Peyer's patch (tissue), 4 donors: ENCODE data around the gene PGR. TPM values are rescaled to one million over a fixed set of nuclear protein-coding genes. Genes with fewer than 3 reads are reported as not detected.

Experiments used
- DNase-seq, 3 donors: peaks; one replicate each; pipeline ENCODE4 v3.0.0-alpha.2; 2017 to 2019
- H3K27ac ChIP-seq, 4 donors: fragments of 200-600 bp; sonication (generic); one replicate each; pipeline ENCODE4 v1.5.1; 2016 to 2019
- H3K27me3 ChIP-seq, 2 donors: fragments of 200-600 bp; sonication (generic); one replicate each; pipeline ENCODE4 v1.5.1; 2019
- H3K36me3 ChIP-seq, 3 donors: fragments of 200-600 bp; sonication (generic); one replicate each; pipeline ENCODE4 v1.5.1; 2016 to 2019
- H3K4me1 ChIP-seq, 4 donors: fragments of 200-600 bp; sonication (generic); one replicate each; pipeline ENCODE4 v1.5.1; 2016 to 2019
- H3K4me3 ChIP-seq, 4 donors: fragments of 200-600 bp; sonication (generic); 1 replicate in 3 of 4; 2 replicates in 1 of 4; pipeline ENCODE4 v1.5.1; 2016 to 2019; ENCODE audit warnings: mild to moderate bottlenecking in 1 of 4
- H3K9me3 ChIP-seq, 4 donors: fragments of 200-600 bp; sonication (generic); one replicate each; pipeline ENCODE4 v1.5.1; 2016 to 2019; ENCODE audit warnings: mild to moderate bottlenecking in 1 of 4
- CTCF ChIP-seq, 6 experiments: fragments of 450-650 bp in 4 of 6; fragments of 200-600 bp in 2 of 6; sonication (generic) in 1 of 6; IDR thresholded peaks; one replicate each; pipeline ENCODE4 v1.5.1; 2017 to 2019; ENCODE audit warnings: antibody characterized with exemption in 6 of 6, mild to moderate bottlenecking in 3 of 6, moderate library complexity in 1 of 6
- POLR2A ChIP-seq, 2 donors: fragments of 450-650 bp; IDR thresholded peaks; one replicate each; pipeline ENCODE4 v1.5.1; 2017; ENCODE audit warnings: antibody characterized with exemption in 2 of 2, mild to moderate bottlenecking in 2 of 2, moderate library complexity in 2 of 2
- total RNA-seq, 4 donors: library from RNA; depleted of rRNA; stranded (reverse); fragments of >200 nt; gene quantifications; one replicate each; pipeline ENCODE4 v1.1.0, GENCODE V29; 2016

PGR gene
- total RNA-seq, 4 donors from 2014 or later = 0.35 to 1.7 (median 0.86) TPM

GRCh38 chr11:101049123-101049522, 80.5 kb downstream of the PGR start:
- H3K36me3 ChIP-seq = no peaks in the 10 kb centered on the region

GRCh38 chr11:101048479-101048878, 81.1 kb downstream of the PGR start:
- H3K27me3 ChIP-seq = no peaks in the 10 kb centered on the region
- no peaks in the 10 kb centered on the region for H3K4me1 ChIP-seq
- H3K4me3 ChIP-seq = no peak overlapping the region
- no peak overlapping the region for H3K27ac ChIP-seq
- TF ChIP-seq POLR2A (IDR thresholded peaks at IDR 0.05) = no peak
- TF ChIP-seq CTCF (IDR thresholded peaks at IDR 0.05) = no peak
- DNase-seq = no peak
- no peaks in the 10 kb centered on the region for H3K36me3 ChIP-seq
- no peaks in the 10 kb centered on the region for H3K9me3 ChIP-seq

More at GRCh38 chr11:101049123-101049522, 80.5 kb downstream of the PGR start:
- DNase-seq = no peak
- H3K4me3 ChIP-seq = no peak overlapping the region
- no peaks in the 10 kb centered on the region for H3K9me3 ChIP-seq
- no peaks in the 10 kb centered on the region for H3K4me1 ChIP-seq
- no peaks in the 10 kb centered on the region for H3K27me3 ChIP-seq
- no peak for TF ChIP-seq CTCF (IDR thresholded peaks at IDR 0.05)
- TF ChIP-seq POLR2A (IDR thresholded peaks at IDR 0.05) = no peak
- no peak overlapping the region for H3K27ac ChIP-seq

GRCh38 chr11:101046947-101047346, 82.7 kb downstream of the PGR start:
- H3K36me3 ChIP-seq = no peaks in the 10 kb centered on the region
- TF ChIP-seq POLR2A (IDR thresholded peaks at IDR 0.05) (no peak), CTCF (IDR thresholded peaks at IDR 0.05) (no peak)
- no peak for DNase-seq
- no peaks in the 10 kb centered on the region for H3K9me3 ChIP-seq
- H3K27me3 ChIP-seq = no peaks in the 10 kb centered on the region
- no peak overlapping the region for H3K4me3 ChIP-seq
- no peak overlapping the region for H3K27ac ChIP-seq
- H3K4me1 ChIP-seq = no peaks in the 10 kb centered on the region

GRCh38 chr11:101045415-101045814, 84.2 kb downstream of the PGR start:
- Histone ChIP-seq H3K27ac (no peak overlapping the region), H3K4me3 (no peak overlapping the region), H3K4me1 (no peaks in the 10 kb centered on the region), H3K36me3 (no peaks in the 10 kb centered on the region), H3K27me3 (no peaks in the 10 kb centered on the region), H3K9me3 (no peaks in the 10 kb centered on the region)
- TF ChIP-seq CTCF (IDR thresholded peaks at IDR 0.05) = no peak
- no peak for TF ChIP-seq POLR2A (IDR thresholded peaks at IDR 0.05)
- DNase-seq = no peak

- Histone ChIP-seq H3K27me3 (no peaks in the 10 kb centered on the region), H3K36me3 (no peaks in the 10 kb centered on the region), H3K4me1 (no peaks in the 10 kb centered on the region), H3K9me3 (no peaks in the 10 kb centered on the region), H3K4me3 (no peak overlapping the region), H3K27ac (no peak overlapping the region)
- TF ChIP-seq CTCF (IDR thresholded peaks at IDR 0.05) (no peak), POLR2A (IDR thresholded peaks at IDR 0.05) (no peak)
- no peak for DNase-seq
Measured at GRCh38 chr11:101043940-101044339, 85.7 kb downstream of the PGR start.

GRCh38 chr11:101035872-101036271, 93.7 kb downstream of the PGR start:
- H3K4me1 ChIP-seq = no peaks in the 10 kb centered on the region
- H3K4me3 ChIP-seq = no peak overlapping the region
- no peaks in the 10 kb centered on the region for H3K9me3 ChIP-seq
- no peak overlapping the region for H3K27ac ChIP-seq
- H3K36me3 ChIP-seq = no peaks in the 10 kb centered on the region
- no peak for DNase-seq
- H3K27me3 ChIP-seq = no peaks in the 10 kb centered on the region
- no peak for TF ChIP-seq CTCF (IDR thresholded peaks at IDR 0.05)
- TF ChIP-seq POLR2A (IDR thresholded peaks at IDR 0.05) = no peak
